HG02943 (cell line): Measurements from ENCODE around the gene LDLRAD4.
"Not testable (repeated sequence)": the region's sequence is repeated elsewhere in the genome, so short reads cannot be mapped to it uniquely, and the experiment has no call there.

Source experiments
- ATAC-seq: cut with Tn5 transposase; IDR thresholded peaks from one replicate; pipeline ENCODE4 v1.9.1; 2021; ENCODE audit warnings: mild to moderate bottlenecking, low read depth, moderate library complexity; ENCODE audit not compliant: unreplicated experiment

LDLRAD4 gene

DNA sequence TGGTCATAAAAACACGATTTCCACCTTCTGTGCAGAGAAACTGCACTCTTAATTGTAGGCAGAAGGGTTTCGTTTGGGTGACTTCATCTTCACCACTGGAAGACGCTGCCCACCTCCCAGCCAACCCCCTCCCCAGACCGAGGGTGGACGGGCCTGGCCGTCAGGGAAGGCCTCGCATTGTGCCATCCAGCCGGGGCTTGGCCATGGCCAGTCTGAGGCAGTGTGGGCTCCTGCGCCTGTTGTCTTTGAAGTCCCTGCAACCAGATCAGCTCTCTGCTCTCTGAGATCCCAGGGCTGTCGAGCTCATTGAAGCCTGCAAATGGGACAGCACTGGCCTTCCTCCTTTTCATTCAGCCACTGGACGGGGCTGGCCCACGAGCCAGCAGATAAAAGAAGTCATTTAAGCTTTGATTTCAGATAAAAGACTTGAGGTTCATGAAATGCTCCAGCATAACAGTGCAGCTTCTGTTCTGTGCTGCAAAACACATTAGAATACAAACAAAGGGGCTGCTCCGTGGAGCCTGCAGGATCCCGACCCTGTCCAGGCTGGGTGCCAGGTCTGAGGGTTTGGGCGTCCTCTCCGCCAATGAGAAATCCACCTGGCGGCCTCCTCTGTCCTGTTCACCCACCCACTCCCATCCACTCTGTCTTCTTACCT is 253.5 kb downstream of the LDLRAD4 start:
- ATAC-seq, result no peak

DNA sequence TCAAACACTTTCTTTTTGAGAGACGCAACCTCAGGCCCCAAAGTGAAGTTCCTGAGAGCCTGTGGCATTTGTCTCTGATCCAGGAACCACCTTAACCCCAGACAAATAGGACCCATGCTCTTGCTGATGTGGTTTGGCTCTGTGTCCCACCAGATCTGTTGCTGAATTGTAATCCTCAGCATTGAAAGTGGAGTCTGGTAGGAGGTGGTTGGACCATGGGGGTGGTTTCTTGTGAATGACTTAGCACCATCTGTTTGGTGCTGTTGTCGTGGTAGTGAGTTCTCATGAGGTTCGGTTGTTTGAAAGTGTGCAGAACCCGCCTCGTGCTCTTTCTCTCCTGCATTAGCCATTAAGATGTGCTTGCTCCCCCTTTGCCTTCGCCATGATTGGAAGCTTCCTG is 255.2 kb downstream of the LDLRAD4 start:
- no peak for ATAC-seq

DNA sequence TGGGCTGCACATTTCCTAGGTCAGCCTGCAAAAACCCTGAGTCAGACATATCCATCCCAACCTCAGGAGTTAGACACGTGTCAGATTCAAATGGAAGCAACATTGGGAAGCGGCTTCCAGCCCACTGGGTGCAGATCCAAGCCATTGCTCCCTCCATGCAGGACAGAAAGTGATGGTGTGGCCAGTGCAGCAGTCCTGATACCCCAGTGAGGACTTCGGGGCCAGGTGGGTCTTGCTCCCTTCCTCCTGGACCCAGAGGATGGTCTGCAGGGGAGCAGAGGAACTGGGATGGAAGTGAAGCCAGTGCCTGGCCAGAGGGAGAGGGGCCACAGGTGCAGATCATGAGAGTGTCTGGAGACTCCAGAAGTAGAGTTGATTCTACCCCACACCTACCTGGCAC is 255.8 kb downstream of the LDLRAD4 start:
- no peak for ATAC-seq

DNA sequence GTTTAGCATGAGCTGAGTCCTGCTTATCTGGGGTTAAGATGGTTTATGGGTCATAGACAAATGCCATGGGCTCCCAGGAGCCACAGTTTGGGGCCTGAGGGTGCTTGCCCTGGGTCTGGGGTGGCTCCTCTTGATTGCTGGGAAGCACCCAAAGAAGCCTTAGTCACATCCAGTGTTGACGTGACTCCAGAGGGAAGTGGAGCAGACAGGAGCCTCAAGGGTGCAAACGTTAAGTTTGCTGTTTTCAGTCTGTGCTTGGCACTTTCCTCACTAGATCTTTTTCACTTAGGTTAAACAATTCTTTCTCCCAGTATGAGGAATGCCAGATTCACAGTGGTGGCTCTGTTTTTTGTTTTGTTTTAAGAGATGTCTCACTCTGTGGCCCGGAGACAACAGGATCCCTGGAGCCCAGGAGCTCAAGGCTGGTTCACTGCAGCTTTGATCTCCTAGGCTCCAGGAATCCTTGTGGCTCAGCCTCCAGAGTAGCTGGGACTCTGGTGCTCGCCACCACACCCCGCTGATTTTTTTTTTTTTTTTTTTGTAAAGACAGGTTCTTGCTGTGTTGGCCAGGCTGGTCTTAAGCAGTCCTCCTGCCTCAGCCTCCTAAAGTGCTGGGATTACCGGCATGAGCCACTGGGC is 256.5 kb downstream of the LDLRAD4 start:
- no peak for ATAC-seq

DNA sequence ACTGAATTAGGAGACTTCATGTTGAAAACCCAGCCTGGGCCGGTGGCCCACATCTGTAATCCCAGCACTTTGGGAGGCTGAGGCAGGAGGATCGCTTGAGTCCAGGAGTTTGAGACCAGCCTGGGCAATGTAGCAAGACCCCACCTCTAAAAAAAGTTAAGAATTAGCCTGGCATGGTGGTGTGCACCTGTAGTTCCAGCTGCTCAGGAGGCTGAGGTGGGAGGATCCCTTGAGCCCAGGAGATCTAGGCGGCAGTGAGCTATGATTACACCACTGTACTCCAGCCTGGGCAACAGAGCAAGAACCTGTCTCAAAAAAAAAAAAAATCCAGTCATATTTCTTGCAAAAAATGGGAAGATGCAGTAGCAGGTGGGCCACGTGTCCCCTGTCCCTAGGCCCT is 257.8 kb downstream of the LDLRAD4 start:
- not testable (repeated sequence) for ATAC-seq

DNA sequence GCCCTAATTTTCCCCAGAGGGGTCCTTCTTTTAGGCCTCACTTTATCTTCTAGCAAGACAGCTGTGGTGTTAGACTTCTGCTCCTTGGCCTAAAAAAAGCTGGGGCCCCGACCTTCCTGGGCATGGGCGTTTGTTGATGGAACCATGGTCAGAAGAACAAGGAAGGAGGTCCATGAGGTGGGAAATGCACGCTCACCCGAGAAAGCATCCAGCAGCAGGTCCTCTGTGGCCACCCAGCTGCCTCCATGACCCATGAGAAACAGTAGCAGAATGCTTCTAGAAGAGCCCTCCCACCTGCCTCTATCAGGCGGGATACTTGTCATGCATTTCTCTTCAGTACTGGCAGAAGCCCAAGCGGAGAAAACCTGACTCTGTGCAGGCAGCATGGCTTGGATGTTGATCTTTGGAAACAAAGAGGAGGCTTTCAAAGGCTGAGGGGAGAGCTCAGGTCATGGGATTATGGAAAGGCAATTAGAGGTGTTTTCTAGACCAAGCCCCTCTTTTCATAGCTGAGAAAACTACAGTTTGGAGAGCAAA is 258.7 kb downstream of the LDLRAD4 start:
- no peak for ATAC-seq

DNA sequence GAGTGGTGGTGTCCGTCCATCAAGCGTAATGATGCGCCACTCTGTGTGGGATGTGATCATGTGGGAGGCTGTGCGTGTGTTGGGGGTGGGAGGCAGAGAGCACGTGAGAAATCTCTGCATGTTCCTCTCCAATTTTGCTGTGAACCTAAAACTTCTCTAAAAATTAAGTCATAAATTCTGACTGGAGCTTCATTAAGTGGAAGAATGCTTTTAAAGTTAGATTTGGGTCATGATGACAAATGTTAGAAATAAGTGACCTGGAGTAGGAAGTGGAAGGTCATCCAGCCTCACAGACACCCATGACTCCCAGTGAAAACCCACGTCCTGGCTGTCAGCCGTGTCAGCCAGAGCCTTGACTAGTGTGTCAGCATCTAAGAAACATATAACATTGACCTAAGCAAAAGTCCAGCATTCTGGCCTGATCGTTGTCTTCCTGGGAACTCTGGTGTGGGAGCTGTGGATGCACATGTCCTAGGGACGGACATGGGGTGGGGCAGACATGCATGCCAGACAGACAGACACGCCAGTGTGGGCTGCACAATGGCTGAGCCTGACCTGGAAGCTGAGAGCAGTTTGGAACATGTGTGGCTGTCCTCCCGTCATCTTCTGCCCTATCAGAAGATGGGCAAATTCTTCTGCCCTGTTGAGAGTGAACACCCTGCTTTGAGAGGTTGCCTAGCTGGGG is 262.2 kb downstream of the LDLRAD4 start:
- no peak for ATAC-seq

DNA sequence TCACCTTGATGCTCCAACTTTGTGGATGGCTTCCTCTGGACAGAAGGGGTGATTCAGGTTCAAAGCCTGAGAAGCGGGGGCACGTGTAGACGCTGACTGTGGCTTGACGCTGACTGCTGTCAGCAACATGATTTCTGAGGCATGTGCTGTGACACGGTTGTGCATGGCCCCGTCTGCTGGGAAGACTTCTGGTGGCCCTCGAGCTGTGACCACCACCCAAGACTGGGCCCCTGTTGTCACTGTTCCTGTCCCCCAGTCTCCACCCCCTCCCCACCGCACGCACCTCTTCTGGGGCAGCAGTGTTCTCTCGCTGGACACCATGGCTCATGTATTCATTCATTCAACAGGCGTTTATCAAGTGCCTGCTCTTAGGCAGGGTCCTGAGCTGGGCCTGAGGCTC is 262.8 kb downstream of the LDLRAD4 start:
- ATAC-seq, result no peak

DNA sequence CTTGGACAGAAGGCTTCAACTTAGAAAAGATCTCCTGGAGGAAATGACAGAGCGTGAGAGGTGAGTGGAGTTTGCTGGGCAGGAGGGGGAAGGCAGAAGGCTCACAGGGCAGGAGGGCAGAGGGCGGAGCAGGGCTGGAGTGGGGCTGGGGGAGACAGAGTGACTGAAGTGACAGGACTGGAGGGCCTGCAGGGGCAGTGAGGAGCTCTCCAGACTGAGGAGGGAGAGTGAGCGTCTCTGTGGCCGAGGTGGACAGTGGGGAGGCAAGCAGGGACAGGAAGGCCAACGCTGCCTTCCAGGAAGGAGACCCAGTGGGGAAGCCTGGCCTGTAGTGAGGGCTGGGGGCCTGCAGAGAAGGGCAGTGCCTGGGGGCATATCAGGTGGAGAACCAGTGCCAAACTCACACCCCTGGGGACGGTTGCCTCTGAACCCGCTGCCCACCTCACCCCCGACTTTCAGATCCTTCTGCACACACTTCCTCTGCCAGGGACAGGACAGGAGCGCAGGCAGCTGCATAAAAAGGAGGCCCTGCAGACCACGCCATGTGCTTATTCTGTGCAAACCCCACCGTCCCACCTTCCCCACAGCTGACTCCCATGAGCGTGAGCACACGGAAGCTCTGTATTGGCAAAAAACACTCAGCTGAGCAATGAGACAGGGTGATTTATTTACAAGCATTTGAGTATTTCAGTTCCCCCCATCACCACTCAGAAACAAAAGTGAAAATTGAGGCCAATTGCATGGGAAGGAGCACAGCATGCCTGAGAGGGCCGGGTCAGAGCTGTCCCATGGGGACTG is 263.5 kb downstream of the LDLRAD4 start:
- peak; percentile 79 for ATAC-seq

DNA sequence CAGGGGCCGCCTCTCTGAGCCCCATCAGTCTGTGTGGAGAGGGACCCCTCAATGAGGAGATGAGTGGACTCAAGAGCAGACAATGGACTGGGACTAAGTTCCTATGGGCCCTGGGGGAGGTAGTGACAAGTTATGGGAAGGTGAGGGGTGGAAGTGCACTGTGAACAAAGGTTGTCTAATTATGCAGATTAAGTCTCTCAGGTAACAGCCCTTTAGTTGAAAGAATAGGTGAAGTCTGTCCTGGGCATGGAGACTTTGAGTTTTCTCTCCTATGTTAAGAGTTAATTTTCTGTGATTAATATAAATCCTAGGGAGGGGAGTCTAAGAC is 264.0 kb downstream of the LDLRAD4 start:
- no peak for ATAC-seq

DNA sequence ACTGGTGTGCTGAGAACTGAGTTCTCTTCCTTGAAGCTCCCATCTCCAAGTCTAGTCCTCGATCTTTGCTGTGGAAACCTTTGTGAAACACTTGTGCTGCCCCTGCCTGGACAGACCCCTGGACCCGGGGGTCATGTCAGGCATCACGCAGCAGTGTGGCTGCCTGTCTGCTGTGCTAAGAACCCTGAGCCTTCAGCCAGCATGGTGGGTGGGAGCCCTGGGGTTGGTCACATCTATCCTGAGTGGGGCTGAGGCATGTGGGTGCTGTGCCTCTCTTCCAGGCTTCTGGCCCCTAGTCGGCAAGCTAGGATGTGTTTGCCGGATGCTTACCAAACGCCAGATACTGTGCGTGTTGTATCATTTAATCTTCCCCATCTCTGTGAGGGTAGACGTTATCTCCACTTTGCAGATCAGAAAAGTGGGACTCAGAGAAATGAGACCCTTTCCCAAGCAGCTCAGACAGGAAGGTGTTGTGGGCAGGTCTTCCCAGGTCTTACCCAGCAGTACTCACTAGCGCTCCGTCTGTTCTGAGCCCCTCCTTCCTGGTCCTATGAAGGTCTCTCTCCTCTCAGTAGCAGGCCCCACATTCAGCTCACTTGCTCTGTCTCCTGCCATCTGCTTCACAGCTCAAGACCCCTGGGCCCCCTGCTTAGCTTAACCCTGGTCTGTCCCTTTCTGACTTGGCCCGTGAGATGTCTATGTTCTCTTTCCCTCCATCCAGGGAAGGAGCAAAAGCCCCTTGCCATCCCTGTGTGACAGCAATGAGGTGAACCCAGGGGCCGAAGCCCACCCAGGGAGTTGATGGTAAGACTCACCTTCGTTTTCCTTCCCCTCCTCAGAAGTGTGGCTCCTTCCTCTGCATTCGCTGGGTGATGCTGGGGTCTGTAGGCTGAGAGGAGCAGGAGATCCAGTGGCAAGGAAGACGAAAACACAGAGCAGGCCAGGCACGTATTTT is 265.0 kb downstream of the LDLRAD4 start:
- no peak for ATAC-seq

DNA sequence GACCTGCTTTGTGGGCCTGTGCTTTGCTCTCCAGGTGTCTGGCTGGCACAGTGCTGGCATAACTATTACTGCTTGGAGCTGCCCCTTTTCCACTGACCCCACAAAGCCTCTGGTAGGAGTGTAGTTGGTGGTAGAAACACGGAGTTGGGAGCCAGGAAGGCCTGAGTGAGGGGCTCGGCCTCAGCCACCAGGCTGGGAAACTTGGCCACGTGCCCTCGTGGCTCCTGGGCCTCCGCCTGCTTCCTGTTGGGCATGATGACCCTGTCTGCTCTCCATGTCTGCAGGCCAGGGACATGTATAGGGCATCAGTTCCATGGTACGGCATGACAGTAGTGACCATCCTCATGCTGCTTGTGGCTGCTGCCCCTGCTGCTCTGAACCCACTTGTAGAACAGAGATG is 266.6 kb downstream of the LDLRAD4 start:
- no peak for ATAC-seq

DNA sequence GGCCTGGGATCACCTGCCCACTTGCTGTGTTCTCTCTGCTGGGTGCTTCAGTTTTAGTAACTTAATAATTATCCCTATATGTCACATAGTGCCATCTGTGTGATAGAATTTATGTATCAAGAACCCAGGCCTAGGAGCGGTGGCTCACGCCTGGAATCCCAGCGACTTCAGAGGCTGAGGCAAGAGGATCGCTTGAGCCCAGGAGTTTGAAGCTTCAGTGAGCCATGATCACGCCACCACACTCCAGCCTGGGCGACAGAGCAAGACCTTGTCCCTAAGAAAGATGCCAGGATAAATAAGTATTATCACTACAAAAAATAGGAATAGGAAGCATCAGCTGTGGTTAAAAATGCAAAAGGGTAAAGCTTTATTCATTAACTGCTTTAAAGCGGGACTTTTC is 267.0 kb downstream of the LDLRAD4 start:
- ATAC-seq, result no peak

DNA sequence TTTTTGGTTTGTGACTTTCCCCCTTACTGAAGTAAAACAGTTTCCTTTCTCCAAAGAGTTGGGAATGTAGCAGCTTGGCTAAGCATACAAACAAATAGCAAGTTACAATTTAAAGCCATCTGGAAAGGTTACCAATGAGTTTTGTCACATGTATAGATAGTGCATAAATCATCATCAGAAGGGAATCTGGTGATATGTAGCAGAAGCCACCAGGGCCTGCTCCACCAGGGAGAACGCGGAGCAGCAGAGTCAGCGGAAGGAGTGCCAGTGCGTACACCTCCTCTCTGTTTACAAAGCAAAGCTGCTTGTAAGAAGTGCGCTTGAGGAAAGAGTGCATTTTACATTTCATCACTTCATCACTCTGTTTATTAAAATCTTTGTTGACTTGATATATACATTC is 267.7 kb downstream of the LDLRAD4 start:
- ATAC-seq, result no peak

DNA sequence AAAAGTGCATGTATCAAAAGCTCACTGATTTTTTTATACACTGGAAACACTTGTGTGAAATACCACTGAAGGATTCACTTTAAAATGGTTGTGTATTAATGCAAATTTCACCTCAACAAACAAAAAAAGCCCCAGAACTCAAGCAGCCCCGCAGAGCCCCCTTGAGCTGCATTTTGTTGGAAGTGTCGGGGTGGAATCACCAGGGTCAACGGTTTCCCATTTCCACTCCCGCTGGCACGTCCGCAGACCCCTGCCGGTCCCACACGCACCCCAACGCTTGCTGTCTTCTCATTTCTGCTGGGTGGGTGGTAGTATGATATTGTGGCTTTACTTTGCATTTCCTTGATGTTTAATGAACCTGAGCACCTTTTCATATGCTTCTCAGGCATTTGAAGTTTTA is 268.1 kb downstream of the LDLRAD4 start:
- no peak for ATAC-seq

DNA sequence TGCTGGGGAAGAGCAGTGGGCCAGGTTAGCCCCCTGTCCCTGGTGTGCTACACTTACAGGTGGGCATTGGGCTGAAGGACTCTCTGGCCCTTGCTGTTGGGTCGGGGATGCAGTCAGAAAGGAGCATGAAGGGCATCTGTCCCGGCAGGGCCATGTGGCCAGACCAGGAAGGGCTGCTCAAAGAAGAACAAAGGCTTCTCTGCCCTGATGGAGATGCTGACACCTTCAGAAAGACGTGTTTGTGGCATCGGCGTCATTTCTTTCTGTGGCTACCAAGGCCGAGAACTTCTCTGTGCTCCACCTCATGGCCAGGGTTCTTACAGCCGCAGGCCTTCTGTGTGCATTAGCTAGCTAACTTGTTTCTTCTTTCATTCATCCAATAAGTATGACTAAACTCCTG is 268.7 kb downstream of the LDLRAD4 start:
- no peak for ATAC-seq

DNA sequence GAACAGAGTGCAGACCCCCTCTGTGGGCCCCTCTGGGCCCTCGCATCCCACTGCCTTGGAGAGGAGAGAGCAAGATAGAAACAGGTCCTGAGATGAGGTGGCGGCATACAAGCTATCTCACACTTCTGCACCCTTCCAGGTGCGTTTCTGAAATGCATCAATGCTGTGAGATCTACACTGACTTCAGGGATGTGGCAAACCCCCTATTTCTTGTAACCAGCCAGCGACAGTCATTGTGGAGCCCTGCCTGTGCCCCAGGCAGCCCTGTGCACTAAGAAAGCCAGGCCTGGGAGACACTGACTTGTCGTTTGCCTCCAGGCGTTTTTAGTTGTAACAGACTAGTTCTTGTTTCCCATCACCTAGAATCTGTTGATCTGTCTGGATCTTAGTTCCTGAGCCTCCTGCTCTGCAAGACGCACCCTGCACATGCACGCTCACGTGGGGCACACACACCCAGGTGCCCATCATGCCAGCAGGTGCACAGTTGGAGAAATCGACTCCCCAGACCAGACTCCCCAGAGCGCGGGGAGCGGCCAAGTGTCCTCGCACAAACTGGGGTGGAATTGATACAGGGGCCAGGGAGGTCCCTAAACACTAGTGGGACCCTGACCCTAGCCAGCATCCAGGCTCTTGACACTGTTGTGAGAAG is 269.8 kb downstream of the LDLRAD4 start:
- ATAC-seq, result no peak

DNA sequence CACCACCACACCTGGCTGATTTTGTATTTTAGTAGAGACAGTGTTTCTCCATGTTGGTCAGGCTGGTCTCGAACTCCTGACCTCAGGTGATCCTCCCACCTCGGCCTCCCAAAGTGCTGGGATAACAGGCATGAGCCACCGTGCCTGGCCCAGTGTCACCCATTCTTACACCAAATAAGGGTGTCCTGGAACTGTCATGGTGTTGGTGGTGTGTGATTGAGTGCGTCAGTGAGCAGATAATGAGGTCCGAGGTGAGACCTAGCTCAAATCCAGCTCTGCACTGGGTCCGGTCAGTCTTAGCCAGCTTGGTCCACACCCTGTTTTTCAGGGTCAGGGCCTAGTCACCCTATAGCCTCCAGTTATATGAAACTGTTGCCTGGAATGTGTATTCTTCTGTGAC is 270.7 kb downstream of the LDLRAD4 start:
- ATAC-seq, result not testable (repeated sequence)

DNA sequence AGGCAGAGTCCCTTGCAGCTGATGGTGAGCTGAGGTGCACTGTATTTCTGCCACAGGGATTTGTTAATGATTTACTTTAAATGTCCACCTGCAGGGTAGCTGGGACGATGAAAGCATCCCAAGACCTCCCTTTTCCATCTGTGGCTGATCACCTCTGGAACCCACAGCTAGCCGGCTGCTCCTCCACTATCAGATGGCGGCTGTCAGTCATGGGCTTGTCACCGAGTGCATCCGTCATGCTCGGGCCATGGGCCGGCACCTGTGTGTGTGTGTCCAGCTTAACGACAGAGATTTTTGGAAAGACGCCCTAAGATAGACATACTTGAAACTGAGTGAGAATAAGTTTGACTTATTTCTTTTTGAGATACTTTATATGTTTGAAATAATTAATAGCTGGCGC is 272.6 kb downstream of the LDLRAD4 start:
- ATAC-seq, result no peak
